ENCODE measurements around the gene OPRL1. TPM values are rescaled to one million over a fixed set of nuclear protein-coding genes. Genes with fewer than 3 reads are reported as not detected.
A peak's percentile ranks its signal among the peaks of the same experiment; 100 is the strongest.

OPRL1 gene
- total RNA-seq, 4 donors from 2014 or later = 0.14 to 0.32 TPM; not detected in 2

- peaks cover 36% of the 10 kb centered on the region for H3K27me3 ChIP-seq
- WGBS, 2 donors (ENCODE audit: low coverage in 1 of 2) = 40 to 47% methylated on average over 2 to 15 of the region's 15 CpGs
- in situ Hi-C loops (cut with MboI; ENCODE audit: low pct_ligation_motif_present in 1 of 4, low pct_unique_long_range_greater_than_20kb in 1 of 4, low sequenced_read_pairs in 3 of 4) (no loop called here), intact Hi-C loops (cut with DNase I; ENCODE audit: low total_unique reads) (no loop called here)
- H3K27ac ChIP-seq = peak overlapping the region; percentile 59 to 78 (median 76)
- DNase-seq = peak; percentile 68
- H3K36me3 ChIP-seq = no peaks in the 10 kb centered on the region
- no peaks in the 10 kb centered on the region for H3K9me3 ChIP-seq
- peak overlapping the region in 3 of 4 donors; percentile 56 to 84 (median 74) for H3K4me3 ChIP-seq
- H3K4me1 ChIP-seq = peaks cover 9 to 30% (median 15%) of the 10 kb centered on the region in 4 donors
- TF ChIP-seq EP300 (IDR thresholded peaks at IDR 0.05; ENCODE audit: low read depth) (no peak), CTCF (IDR thresholded peaks at IDR 0.05) (no peak)
Measured at GRCh38 chr20:64077876-64078551, 1.9 kb upstream of the OPRL1 start.

- Histone ChIP-seq H3K9me3 (no peaks in the 10 kb centered on the region), H3K4me3 (peak overlapping the region; percentile 56 to 84 (median 79)), H3K27me3 (peaks cover 45% of the 10 kb centered on the region), H3K27ac (peak overlapping the region; percentile 59 to 78 (median 76)), H3K36me3 (no peaks in the 10 kb centered on the region), H3K4me1 (peaks cover 13 to 38% (median 21%) of the 10 kb centered on the region in 4 donors)
- 12% methylated on average over 4 of the region's 4 CpGs; no CpG with 5 or more reads in 1 of the 2 donors for WGBS, 2 donors (ENCODE audit: low coverage in 1 of 2)
- in situ Hi-C loops (cut with MboI; ENCODE audit: low pct_ligation_motif_present in 1 of 4, low pct_unique_long_range_greater_than_20kb in 1 of 4, low sequenced_read_pairs in 3 of 4) (no loop called here), intact Hi-C loops (cut with DNase I; ENCODE audit: low total_unique reads) (no loop called here)
- TF ChIP-seq EP300 (IDR thresholded peaks at IDR 0.05; ENCODE audit: low read depth) (no peak), POLR2A (IDR thresholded peaks at IDR 0.05) (no peak), POLR2AphosphoS5 (IDR thresholded peaks at IDR 0.05) (no peak), CTCF (IDR thresholded peaks at IDR 0.05) (no peak)
- no peak for DNase-seq
Measured at GRCh38 chr20:64078934-64079272, 979 bp upstream of the OPRL1 start.

DNA sequence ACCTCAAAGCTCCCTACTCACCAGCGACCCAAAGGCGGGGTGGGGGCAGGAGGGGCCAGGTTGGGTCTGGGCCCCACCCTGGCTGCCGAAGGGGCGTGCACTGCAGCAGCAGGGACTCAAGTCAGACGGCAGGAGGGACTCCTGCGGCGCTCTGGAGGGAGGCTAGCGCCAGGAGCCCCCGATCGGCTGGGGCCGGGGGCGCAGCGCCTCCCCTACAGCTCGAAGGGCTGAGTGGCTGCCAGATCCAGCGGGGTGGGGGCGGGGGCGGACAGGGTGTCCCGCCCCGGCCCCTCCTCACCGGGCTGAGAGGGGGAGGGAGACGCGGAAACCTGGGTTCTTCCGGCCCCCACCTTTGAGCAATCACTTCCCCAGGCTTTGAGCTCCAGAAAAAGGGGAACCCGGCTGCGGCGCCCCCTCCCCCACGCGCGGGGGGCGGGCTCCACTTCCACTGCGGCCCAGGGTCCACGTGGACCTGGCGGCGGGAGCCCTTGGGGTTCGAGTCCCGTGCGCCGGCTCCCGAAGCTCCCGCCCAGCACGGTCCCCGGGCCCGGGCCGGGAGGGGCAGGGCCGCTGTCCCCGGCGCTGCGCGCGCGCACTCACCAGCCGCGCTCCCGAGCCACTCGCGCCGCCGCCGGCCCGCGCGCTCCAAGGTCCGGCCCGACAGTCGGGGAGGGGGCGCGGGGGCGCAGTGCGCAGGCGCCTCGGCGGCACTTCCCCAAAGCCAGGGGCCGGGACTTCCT lies 439 bp upstream of the OPRL1 start, which contains the start of gene RGS19:
RGS19 (minus strand) TSS at position 246 of the 740 bp plus-strand sequence. CDS start 2,632 bp downstream, outside the sequence.
- WGBS, 2 donors (ENCODE audit: low coverage in 1 of 2) = 0 to 1% methylated on average over 1 to 38 of the region's 73 CpGs
- Histone ChIP-seq H3K36me3 (no peaks in the 10 kb centered on the region), H3K27me3 (peaks cover 51% of the 10 kb centered on the region), H3K4me1 (peaks cover 13 to 44% (median 27%) of the 10 kb centered on the region in 4 donors), H3K4me3 (peak within 1 kb of the TSS; percentile 56 to 84 (median 79)), H3K27ac (peak within 1 kb of the TSS; percentile 71 to 82 (median 76)), H3K9me3 (no peaks in the 10 kb centered on the region)
- in situ Hi-C loops (cut with MboI; ENCODE audit: low pct_ligation_motif_present in 1 of 4, low pct_unique_long_range_greater_than_20kb in 1 of 4, low sequenced_read_pairs in 3 of 4) = no loop called here
- intact Hi-C loops (cut with DNase I; ENCODE audit: low total_unique reads) = no loop called here
- DNase-seq = peak; percentile 76
- TF ChIP-seq EP300 (IDR thresholded peaks at IDR 0.05; ENCODE audit: low read depth) (no peak), POLR2A (IDR thresholded peaks at IDR 0.05) (no peak), POLR2AphosphoS5 (IDR thresholded peaks at IDR 0.05) (no peak), CTCF (IDR thresholded peaks at IDR 0.05) (no peak)

DNA sequence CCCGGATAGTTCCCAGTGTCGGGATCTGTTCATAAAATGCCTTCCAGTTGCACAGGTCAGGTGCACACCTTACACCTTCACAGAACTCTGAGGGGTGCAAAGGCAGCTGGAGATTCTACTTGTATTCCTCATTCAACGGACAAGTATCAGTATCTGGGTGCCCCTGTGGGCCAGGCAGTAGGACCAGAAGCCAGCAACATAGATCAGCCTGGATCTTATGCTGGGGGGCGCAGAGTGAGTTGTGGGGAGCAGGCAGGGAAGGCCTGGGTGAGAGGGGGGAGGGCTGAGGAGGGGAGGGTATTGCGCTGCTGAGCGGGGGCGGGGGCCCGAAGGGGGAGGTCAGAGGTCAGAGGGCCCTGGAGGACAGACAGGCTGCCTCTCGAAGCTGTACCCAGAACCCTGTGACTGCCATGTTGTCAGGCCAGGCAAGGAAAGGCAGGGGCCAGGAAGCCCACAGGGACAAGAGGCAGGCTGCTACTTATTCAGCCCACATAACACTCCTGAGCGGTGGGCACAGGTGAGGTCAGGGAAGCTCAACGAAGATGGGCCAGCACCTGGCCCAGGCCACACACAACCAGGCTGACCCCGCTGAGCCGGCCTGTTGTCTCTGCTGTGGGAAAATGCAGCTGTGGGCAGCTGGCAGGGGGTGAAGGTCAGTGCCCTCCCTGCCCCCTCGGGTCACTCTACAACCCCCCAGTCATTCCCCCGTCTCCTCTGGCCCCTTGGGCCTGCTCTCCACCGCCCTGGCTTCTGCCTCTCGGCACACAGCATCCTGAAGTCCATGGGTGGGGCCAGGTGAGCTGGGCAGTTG lies 1.1 kb downstream of the OPRL1 start:
- no peak for DNase-seq
- Histone ChIP-seq H3K27ac (peak overlapping the region in 3 of 4 donors; percentile 71 to 82 (median 75)), H3K4me1 (peaks cover 13 to 48% (median 27%) of the 10 kb centered on the region in 4 donors), H3K27me3 (peaks cover 66% of the 10 kb centered on the region), H3K36me3 (no peaks in the 10 kb centered on the region), H3K4me3 (no peak overlapping the region), H3K9me3 (no peaks in the 10 kb centered on the region)
- TF ChIP-seq EP300 (IDR thresholded peaks at IDR 0.05; ENCODE audit: low read depth) = no peak
- no peak for TF ChIP-seq CTCF (IDR thresholded peaks at IDR 0.05)
- no peak for TF ChIP-seq POLR2A (IDR thresholded peaks at IDR 0.05)
- WGBS, 2 donors (ENCODE audit: low coverage in 1 of 2) = 63% methylated on average over 9 of the region's 17 CpGs; no CpG with 5 or more reads in 1 of the 2 donors
- intact Hi-C loops (cut with DNase I; ENCODE audit: low total_unique reads) (no loop called here), in situ Hi-C loops (cut with MboI; ENCODE audit: low pct_ligation_motif_present in 1 of 4, low pct_unique_long_range_greater_than_20kb in 1 of 4, low sequenced_read_pairs in 3 of 4) (no loop called here)
